Measurements from ENCODE around the gene CAPN11. TPM values are rescaled to one million over a fixed set of nuclear protein-coding genes. Genes with fewer than 3 reads are reported as not detected.

Gene CAPN11
- total RNA-seq, 2 donors from 2014 or later: 0.16 to 0.44 TPM

DNA sequence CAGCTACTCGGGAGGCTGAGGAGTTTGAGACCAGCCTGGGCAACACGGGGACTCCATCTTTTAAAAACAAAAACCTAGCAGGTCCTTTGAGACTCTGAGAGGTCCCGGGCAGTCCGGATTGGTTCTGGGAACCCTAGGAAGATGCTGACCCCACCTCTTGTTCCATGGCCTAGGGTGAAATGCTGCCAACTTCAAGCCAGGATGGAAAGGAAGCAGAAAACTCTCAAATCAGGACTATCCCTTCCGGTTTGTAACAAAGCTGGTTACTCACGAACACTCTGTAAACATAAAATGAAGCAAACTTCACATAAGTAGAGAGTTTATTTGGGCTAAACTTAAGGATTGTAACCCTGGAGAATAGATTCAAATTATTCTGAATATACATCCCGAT, 28.0 kb downstream of the CAPN11 start:
- DNase-seq (ENCODE audit: low spot score): no peak
- no peaks in the 10 kb centered on the region for H3K9me3 ChIP-seq
- H3K27me3 ChIP-seq: no peaks in the 10 kb centered on the region
- TF ChIP-seq, protein P1, sequence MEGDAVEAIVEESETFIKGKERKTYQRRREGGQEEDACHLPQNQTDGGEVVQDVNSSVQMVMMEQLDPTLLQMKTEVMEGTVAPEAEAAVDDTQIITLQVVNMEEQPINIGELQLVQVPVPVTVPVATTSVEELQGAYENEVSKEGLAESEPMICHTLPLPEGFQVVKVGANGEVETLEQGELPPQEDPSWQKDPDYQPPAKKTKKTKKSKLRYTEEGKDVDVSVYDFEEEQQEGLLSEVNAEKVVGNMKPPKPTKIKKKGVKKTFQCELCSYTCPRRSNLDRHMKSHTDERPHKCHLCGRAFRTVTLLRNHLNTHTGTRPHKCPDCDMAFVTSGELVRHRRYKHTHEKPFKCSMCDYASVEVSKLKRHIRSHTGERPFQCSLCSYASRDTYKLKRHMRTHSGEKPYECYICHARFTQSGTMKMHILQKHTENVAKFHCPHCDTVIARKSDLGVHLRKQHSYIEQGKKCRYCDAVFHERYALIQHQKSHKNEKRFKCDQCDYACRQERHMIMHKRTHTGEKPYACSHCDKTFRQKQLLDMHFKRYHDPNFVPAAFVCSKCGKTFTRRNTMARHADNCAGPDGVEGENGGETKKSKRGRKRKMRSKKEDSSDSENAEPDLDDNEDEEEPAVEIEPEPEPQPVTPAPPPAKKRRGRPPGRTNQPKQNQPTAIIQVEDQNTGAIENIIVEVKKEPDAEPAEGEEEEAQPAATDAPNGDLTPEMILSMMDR (IDR thresholded peaks at IDR 0.05): no peak
- peak overlapping the region in 1 of 2 donors; percentile 35 for H3K27ac ChIP-seq
- no peaks in the 10 kb centered on the region for H3K36me3 ChIP-seq
- H3K4me1 ChIP-seq: peaks cover 0 to 10% of the 10 kb centered on the region in 2 donors
- no peak overlapping the region for H3K4me3 ChIP-seq

- Histone ChIP-seq H3K4me1 (peaks cover 0 to 14% of the 10 kb centered on the region in 2 donors), H3K27ac (no peak overlapping the region), H3K9me3 (no peaks in the 10 kb centered on the region), H3K4me3 (no peak overlapping the region), H3K36me3 (no peaks in the 10 kb centered on the region), H3K27me3 (no peaks in the 10 kb centered on the region)
- DNase-seq (ENCODE audit: low spot score): no peak
- TF ChIP-seq, protein P1 (IDR thresholded peaks at IDR 0.05): no peak
Measured at GRCh38 chr6:44188819-44189218, 30.2 kb downstream of the CAPN11 start.

DNA sequence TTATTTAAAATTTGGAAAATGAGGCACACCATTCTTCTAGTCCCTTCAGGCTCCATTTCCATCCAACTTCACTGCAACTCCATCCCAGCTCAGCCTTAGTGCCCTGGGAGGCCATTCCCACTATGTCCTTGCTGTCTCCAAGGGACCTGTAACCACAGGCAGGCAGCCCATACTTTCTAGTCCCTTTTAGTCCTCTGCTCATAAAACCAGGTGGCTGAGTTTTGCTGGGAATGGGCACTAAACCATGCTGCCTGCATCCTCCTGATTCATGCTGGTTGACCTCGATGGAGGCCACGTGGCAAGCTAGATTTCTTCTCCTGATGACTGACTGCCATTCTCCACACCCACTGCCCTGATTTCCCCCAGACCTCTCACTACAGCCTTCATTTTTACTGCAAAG, 30.6 kb downstream of the CAPN11 start:
- H3K27ac ChIP-seq: no peak overlapping the region
- TF ChIP-seq, protein P1 (IDR thresholded peaks at IDR 0.05): no peak
- no peaks in the 10 kb centered on the region for H3K27me3 ChIP-seq

GRCh38 chr6:44190715-44191114, 32.1 kb downstream of the CAPN11 start:
- H3K27me3 ChIP-seq: no peaks in the 10 kb centered on the region
- no peak overlapping the region for H3K4me3 ChIP-seq
- H3K27ac ChIP-seq: no peak overlapping the region
- H3K4me1 ChIP-seq: peaks cover 0 to 14% of the 10 kb centered on the region in 2 donors
- DNase-seq (ENCODE audit: low spot score): no peak
- TF ChIP-seq, protein P1 (IDR thresholded peaks at IDR 0.05): no peak
- no peaks in the 10 kb centered on the region for H3K36me3 ChIP-seq
- no peaks in the 10 kb centered on the region for H3K9me3 ChIP-seq

More for the DNA sequence above, 30.6 kb downstream of the CAPN11 start:
- Histone ChIP-seq H3K4me3 (no peak overlapping the region), H3K4me1 (peaks cover 0 to 14% of the 10 kb centered on the region in 2 donors), H3K36me3 (no peaks in the 10 kb centered on the region), H3K9me3 (no peaks in the 10 kb centered on the region)
- DNase-seq (ENCODE audit: low spot score): no peak

DNA sequence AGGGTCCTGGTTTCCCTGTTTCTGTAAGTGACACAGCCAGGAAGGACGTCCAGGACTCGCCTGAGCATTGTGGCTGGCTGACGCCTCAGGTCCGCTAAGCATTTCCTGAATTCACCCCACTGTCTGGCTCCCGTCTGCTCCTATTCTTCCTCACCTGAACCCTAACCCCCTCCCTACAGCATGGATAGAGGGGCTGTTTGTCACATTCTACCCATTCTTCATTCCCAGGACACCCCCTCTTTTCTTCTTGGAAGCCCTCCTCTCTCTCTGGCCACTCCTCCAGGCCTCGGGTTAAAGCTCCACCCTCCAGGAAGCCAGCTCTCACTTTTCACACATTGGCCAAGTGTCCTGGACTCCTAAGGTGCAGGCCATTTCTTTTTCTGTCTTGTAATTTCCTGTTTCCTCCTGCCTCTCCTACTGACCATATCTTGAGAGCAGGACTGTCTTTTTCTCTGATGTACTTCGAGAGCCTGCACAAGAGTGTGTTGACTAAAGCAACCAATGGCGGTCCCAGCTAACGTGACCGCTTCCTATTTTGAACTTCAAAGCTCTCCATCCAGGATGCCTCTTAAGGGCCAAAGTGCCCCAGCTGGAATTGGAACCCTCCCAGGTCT, 33.9 kb downstream of the CAPN11 start:
- Histone ChIP-seq H3K9me3 (no peaks in the 10 kb centered on the region), H3K4me3 (peak overlapping the region in 1 of 2 donors; percentile 12), H3K27me3 (no peaks in the 10 kb centered on the region), H3K36me3 (no peaks in the 10 kb centered on the region), H3K4me1 (peaks cover 0 to 4% of the 10 kb centered on the region in 2 donors), H3K27ac (no peak overlapping the region)
- TF ChIP-seq, protein P1 (IDR thresholded peaks at IDR 0.05): no peak
- DNase-seq (ENCODE audit: low spot score): no peak

Data from right atrium auricular region (tissue), 2 donors.